DOHH2 (cell line): ENCODE measurements around the gene KREMEN1.

ENCODE experiments used
- H3F3A ChIP-seq: fragments of 200-600 bp; sonication (generic), shearing (Covaris generic); 2 replicates; pipeline ENCODE4 v1.6.0; 2016; ENCODE audit warnings: antibody characterized with exemption, mild to moderate bottlenecking; ENCODE audit not compliant: control insufficient read depth, insufficient read depth
- H3K27ac ChIP-seq: fragments of 200-600 bp; sonication (generic); 2 replicates; pipeline ENCODE4 v1.5.1; 2014; ENCODE audit warnings: low read depth, mild to moderate bottlenecking, low read length, moderate library complexity
- H3K27me3 ChIP-seq: fragments of 200-600 bp; sonication (generic); 2 replicates; pipeline ENCODE4 v1.6.1; 2014; ENCODE audit warnings: mild to moderate bottlenecking, low read length, mixed read lengths; ENCODE audit not compliant: control insufficient read depth
- H3K36me3 ChIP-seq: fragments of 200-600 bp; sonication (generic); 2 replicates; pipeline ENCODE4 v1.6.1; 2014; ENCODE audit warnings: mild to moderate bottlenecking, low read length, moderate library complexity, mixed read lengths; ENCODE audit not compliant: control insufficient read depth
- H3K4me1 ChIP-seq: fragments of 200-600 bp; sonication (generic); 2 replicates; pipeline ENCODE4 v1.6.1; 2014; ENCODE audit warnings: mild to moderate bottlenecking, low read length, mixed read lengths; ENCODE audit not compliant: control insufficient read depth
- H3K4me2 ChIP-seq: fragments of 200-600 bp; sonication (generic); 2 replicates; pipeline ENCODE4 v1.6.0; 2014; ENCODE audit warnings: mild to moderate bottlenecking, low read length, moderate library complexity
- H3K4me3 ChIP-seq: fragments of 200-600 bp; sonication (generic); 2 replicates; pipeline ENCODE4 v1.5.1; 2014; ENCODE audit warnings: mild to moderate bottlenecking, low read length, mixed read lengths
- H3K79me2 ChIP-seq: fragments of 200-600 bp; sonication (generic); 2 replicates; pipeline ENCODE4 v1.6.1; 2014; ENCODE audit warnings: mild to moderate bottlenecking, low read length, mixed read lengths; ENCODE audit not compliant: control insufficient read depth
- H3K9me2 ChIP-seq: fragments of 200-600 bp; sonication (generic); replicated peaks from 2 replicates; pipeline ENCODE4 v1.6.1; 2014; ENCODE audit warnings: mild to moderate bottlenecking, low read length, mixed read lengths; ENCODE audit not compliant: control insufficient read depth
- H3K9me3 ChIP-seq: fragments of 200-600 bp; sonication (generic); 2 replicates; pipeline ENCODE4 v1.6.1; 2014; ENCODE audit warnings: antibody characterized with exemption, low read length, mixed read lengths; ENCODE audit not compliant: control insufficient read depth, insufficient read depth
- H4K20me1 ChIP-seq: fragments of 200-600 bp; sonication (generic); 2 replicates; pipeline ENCODE4 v1.6.0; 2014; ENCODE audit warnings: low read depth, mild to moderate bottlenecking, antibody characterized with exemption, low read length, moderate library complexity; ENCODE audit not compliant: control insufficient read depth, insufficient read depth
- EZH2phosphoT487 ChIP-seq: fragments of 200-600 bp; sonication (generic); IDR thresholded peaks from 2 replicates; pipeline ENCODE4 v1.6.1; 2017; ENCODE audit warnings: borderline replicate concordance, mild to moderate bottlenecking, antibody characterized with exemption, low read length, moderate library complexity, mixed read lengths
- TF ChIP-seq, protein P1 (sequence below): fragments of 200-600 bp; sonication (generic); IDR thresholded peaks from one replicate; pipeline ENCODE4 v1.5.1; 2014; ENCODE audit warnings: antibody characterized with exemption, mild to moderate bottlenecking, low read depth, low read length; ENCODE audit not compliant: poor library complexity, severe bottlenecking

The KREMEN1 gene

DNA sequence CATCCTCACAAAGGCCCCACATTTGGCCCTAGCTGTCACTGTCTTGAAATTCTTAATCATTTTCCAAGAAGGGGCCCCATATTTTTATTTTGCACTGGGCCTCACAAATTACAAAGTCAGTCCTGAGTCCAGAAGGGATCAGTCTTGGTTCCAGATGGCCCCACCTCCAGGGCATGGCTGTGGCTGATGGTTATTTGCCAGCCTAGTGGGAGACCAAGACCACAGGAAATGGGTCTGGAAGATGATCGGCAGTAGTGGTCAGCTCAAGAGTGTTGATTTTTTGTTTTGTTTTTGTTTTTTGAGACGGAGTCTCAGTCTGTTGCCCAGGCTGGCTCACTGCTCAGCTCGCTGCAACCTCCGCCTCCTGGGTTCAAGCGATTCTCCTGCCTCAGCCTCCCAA is 85.7 kb downstream of the KREMEN1 start:
- Histone ChIP-seq H3K36me3 (no peaks in the 10 kb centered on the region), H3K4me1 (no peaks in the 10 kb centered on the region)
- TF ChIP-seq, protein P1, sequence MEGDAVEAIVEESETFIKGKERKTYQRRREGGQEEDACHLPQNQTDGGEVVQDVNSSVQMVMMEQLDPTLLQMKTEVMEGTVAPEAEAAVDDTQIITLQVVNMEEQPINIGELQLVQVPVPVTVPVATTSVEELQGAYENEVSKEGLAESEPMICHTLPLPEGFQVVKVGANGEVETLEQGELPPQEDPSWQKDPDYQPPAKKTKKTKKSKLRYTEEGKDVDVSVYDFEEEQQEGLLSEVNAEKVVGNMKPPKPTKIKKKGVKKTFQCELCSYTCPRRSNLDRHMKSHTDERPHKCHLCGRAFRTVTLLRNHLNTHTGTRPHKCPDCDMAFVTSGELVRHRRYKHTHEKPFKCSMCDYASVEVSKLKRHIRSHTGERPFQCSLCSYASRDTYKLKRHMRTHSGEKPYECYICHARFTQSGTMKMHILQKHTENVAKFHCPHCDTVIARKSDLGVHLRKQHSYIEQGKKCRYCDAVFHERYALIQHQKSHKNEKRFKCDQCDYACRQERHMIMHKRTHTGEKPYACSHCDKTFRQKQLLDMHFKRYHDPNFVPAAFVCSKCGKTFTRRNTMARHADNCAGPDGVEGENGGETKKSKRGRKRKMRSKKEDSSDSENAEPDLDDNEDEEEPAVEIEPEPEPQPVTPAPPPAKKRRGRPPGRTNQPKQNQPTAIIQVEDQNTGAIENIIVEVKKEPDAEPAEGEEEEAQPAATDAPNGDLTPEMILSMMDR: no peak
- TF ChIP-seq EZH2phosphoT487: no peak

DNA sequence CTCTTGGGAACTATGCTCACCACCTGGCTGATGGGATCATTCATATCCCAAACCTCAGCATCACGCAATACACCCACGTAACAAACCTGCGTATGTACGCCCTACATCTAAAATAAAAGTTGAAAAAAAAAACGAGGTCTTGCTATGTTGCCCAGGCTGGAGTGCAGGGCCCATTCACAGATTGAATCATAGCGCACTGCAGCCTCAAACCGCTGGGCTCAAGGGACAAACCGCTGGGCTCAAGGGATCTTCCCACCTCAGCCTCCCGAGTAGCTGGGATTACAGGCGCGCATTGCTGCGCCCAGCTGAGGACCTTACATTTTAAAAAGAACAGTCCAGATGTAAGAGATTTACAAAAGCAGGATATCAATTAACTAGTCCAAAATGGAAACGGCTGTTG is 91.0 kb downstream of the KREMEN1 start:
- no peaks in the 10 kb centered on the region for H3F3A ChIP-seq
- no peaks in the 10 kb centered on the region for H4K20me1 ChIP-seq
- H3K9me3 ChIP-seq: no peaks in the 10 kb centered on the region
- H3K4me2 ChIP-seq: no peak overlapping the region
- TF ChIP-seq, protein P1: no peak
- TF ChIP-seq EZH2phosphoT487: no peak
- H3K27me3 ChIP-seq: peaks cover 18% of the 10 kb centered on the region; the same call in 1 of the 2 replicates
- H3K27ac ChIP-seq: no peak overlapping the region
- H3K9me2 ChIP-seq: no peaks in the 10 kb centered on the region
- no peaks in the 10 kb centered on the region for H3K36me3 ChIP-seq
- H3K4me3 ChIP-seq: no peak overlapping the region
- no peaks in the 10 kb centered on the region for H3K79me2 ChIP-seq
- peaks cover 12% of the 10 kb centered on the region for H3K4me1 ChIP-seq

More for the DNA sequence above, 85.7 kb downstream of the KREMEN1 start:
- no peaks in the 10 kb centered on the region for H4K20me1 ChIP-seq
- H3K4me2 ChIP-seq: no peak overlapping the region
- no peak overlapping the region for H3K27ac ChIP-seq
- no peaks in the 10 kb centered on the region for H3K9me2 ChIP-seq
- H3K27me3 ChIP-seq: peaks cover 14% of the 10 kb centered on the region; the same call in 1 of the 2 replicates
- no peak overlapping the region for H3K4me3 ChIP-seq
- H3K79me2 ChIP-seq: no peaks in the 10 kb centered on the region
- no peaks in the 10 kb centered on the region for H3F3A ChIP-seq
- H3K9me3 ChIP-seq: no peaks in the 10 kb centered on the region

DNA sequence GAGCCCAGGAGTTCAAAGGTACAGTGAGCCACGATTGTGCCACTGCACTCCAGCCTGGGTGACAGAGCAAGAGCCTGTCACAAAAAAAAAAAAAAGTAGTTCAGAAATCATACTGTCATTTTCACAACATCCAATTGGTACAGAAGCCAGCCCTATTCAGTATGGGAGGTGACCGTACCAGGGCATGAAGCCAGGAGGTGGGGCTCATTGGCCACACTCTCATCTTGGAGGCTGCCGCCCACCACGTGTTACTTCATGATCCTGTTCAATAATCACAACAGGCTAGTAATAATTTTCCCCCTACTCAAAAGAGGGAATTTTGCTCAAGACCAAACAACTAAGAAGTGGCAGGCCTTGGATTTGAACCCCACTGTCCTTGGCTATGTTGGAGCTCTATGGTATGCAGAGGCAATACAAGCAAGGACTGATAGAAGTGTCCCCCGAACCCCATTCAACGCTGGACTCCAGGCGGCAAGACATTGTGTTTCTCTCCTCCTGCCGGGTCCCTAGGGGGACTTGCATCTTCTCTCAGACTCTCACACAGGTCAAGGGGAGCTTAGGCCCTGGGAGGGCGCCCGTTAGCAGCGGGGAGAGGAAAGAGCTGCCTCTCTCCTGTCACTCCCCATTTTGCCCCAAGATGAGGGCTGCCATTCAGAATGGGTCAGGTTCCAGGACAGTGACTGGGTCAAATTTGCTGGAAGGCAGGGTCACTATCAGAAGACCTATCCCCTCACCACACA is 92.7 kb downstream of the KREMEN1 start:
- H3K27ac ChIP-seq: no peak overlapping the region
- no peaks in the 10 kb centered on the region for H3F3A ChIP-seq
- no peak for TF ChIP-seq EZH2phosphoT487
- TF ChIP-seq, protein P1: no peak
- no peaks in the 10 kb centered on the region for H3K9me2 ChIP-seq
- H3K4me1 ChIP-seq: peaks cover 12% of the 10 kb centered on the region
- H3K27me3 ChIP-seq: peaks cover 19% of the 10 kb centered on the region; the same call in 1 of the 2 replicates
- H4K20me1 ChIP-seq: no peaks in the 10 kb centered on the region
- H3K4me3 ChIP-seq: no peak overlapping the region
- no peaks in the 10 kb centered on the region for H3K79me2 ChIP-seq
- H3K9me3 ChIP-seq: no peaks in the 10 kb centered on the region
- H3K36me3 ChIP-seq: no peaks in the 10 kb centered on the region
- H3K4me2 ChIP-seq: no peak overlapping the region
